PC-3 (cell line): Measurements from ENCODE around the gene SEC14L6. TPM values are rescaled to one million over a fixed set of nuclear protein-coding genes. Genes with fewer than 3 reads are reported as not detected.

Source experiments
- ATAC-seq: fragments of 200-7000 bp; cut with Tn5 transposase; 2 replicates; pipeline ENCODE4 v1.9.1; 2020; ENCODE audit warnings: mild to moderate bottlenecking, moderate library complexity
- BruUV-seq: library from RNA; stranded (reverse); fragments of 400-500 nt; replicated peaks from 2 replicates; lab custom pipeline; 2021; lab: Mats Ljungman, UMichigan
- CTCF ChIA-PET: fragments of 300-600 bp; sonication (Branson Sonifier 250); formaldehyde crosslinking; loops from one replicate; lab custom pipeline; 2022; ENCODE audit warnings: antibody characterized with exemption; lab: Charles Lee
- POLR2A ChIA-PET: fragments of 300-600 bp; sonication (Branson Sonifier 250); formaldehyde crosslinking; loops from one replicate; lab custom pipeline; 2022; ENCODE audit warnings: antibody characterized with exemption; ENCODE audit not compliant: unreplicated experiment; lab: Charles Lee
- DNase-seq: peaks from one replicate; pipeline ENCODE4 v3.0.0-alpha.2; 2015
- H2AFZ ChIP-seq: fragments of 300-600 bp; sonication (generic); 2 replicates; pipeline ENCODE4 v1.6.0; 2016; ENCODE audit warnings: antibody characterized with exemption, low read length
- H3F3A ChIP-seq: fragments of 300-600 bp; sonication (generic); one replicate; pipeline ENCODE4 v1.6.0; 2017; ENCODE audit warnings: antibody characterized with exemption, low read length, control low read depth, mild to moderate bottlenecking; ENCODE audit not compliant: unreplicated experiment
- H3K27ac ChIP-seq: fragments of 300-600 bp; sonication (generic); 2 replicates; pipeline ENCODE4 v1.5.1; 2016; ENCODE audit warnings: mild to moderate bottlenecking, low read length
- H3K27me3 ChIP-seq: fragments of 300-600 bp; sonication (generic); 2 replicates; pipeline ENCODE4 v1.6.1; 2016; ENCODE audit warnings: low read length, mixed read lengths
- H3K36me3 ChIP-seq: fragments of 300-600 bp; sonication (generic); 2 replicates; pipeline ENCODE4 v1.6.1; 2016; ENCODE audit warnings: low read depth, mixed run types, low read length, mixed read lengths
- H3K4me1 ChIP-seq: fragments of 300-600 bp; sonication (generic); 2 replicates; pipeline ENCODE4 v1.5.1; 2016; ENCODE audit warnings: low read length; ENCODE audit not compliant: insufficient read depth
- H3K4me2 ChIP-seq: fragments of 300-600 bp; sonication (generic); 2 replicates; pipeline ENCODE4 v1.6.0; 2016; ENCODE audit warnings: low read length
- H3K4me3 ChIP-seq: fragments of 300-600 bp; sonication (generic); 2 replicates; pipeline ENCODE4 v1.5.1; 2016; ENCODE audit warnings: mild to moderate bottlenecking, low read length, mixed read lengths
- H3K79me2 ChIP-seq: fragments of 300-600 bp; sonication (generic); 2 replicates; pipeline ENCODE4 v1.6.1; 2017; ENCODE audit warnings: low read length, mixed read lengths
- H3K9ac ChIP-seq: fragments of 300-600 bp; sonication (generic); 2 replicates; pipeline ENCODE4 v1.6.0; 2016; ENCODE audit warnings: mild to moderate bottlenecking, low read length
- H3K9me2 ChIP-seq: fragments of 300-600 bp; sonication (generic); replicated peaks from 2 replicates; pipeline ENCODE4 v1.6.1; 2016; ENCODE audit warnings: mixed run types, low read length, mixed read lengths
- H3K9me3 ChIP-seq: fragments of 300-600 bp; sonication (generic); 2 replicates; pipeline ENCODE4 v1.6.1; 2016; ENCODE audit warnings: low read length, mixed read lengths
- H4K20me1 ChIP-seq: fragments of 300-600 bp; sonication (generic); 2 replicates; pipeline ENCODE4 v1.6.1; 2016; ENCODE audit warnings: low read length, mixed read lengths
- EZH2 ChIP-seq: fragments of 300-600 bp; sonication (generic); IDR thresholded peaks from one replicate; pipeline ENCODE4 v1.6.1; 2017; ENCODE audit warnings: antibody characterized with exemption, mild to moderate bottlenecking, low read length; ENCODE audit not compliant: unreplicated experiment
- EZH2phosphoT487 ChIP-seq: fragments of 300-600 bp; sonication (generic); IDR thresholded peaks from 2 replicates; pipeline ENCODE4 v1.6.1; 2018; ENCODE audit warnings: mild to moderate bottlenecking, antibody characterized with exemption, low read length, borderline replicate concordance
- intact Hi-C: fragments of 100-400 bp; cut with micrococcal nuclease; formaldehyde crosslinking; loops from 2 replicates; pipeline ENCODE4 v1.9.0; 2023
- total RNA-seq: library from RNA; depleted of rRNA; stranded (reverse); fragments of >200 nt; gene quantifications from 2 replicates; pipeline ENCODE4 v1.2.3, GENCODE V29; 2014
- TF ChIP-seq, protein P1 (sequence below): fragments of 300-600 bp; sonication (generic); conservative IDR thresholded peaks from 2 replicates; pipeline ENCODE4 v1.5.1; 2017; ENCODE audit warnings: antibody characterized with exemption, low read depth, mild to moderate bottlenecking, low read length

Gene SEC14L6
- total RNA-seq, 1 experiment from 2014 or later: not detected

DNA sequence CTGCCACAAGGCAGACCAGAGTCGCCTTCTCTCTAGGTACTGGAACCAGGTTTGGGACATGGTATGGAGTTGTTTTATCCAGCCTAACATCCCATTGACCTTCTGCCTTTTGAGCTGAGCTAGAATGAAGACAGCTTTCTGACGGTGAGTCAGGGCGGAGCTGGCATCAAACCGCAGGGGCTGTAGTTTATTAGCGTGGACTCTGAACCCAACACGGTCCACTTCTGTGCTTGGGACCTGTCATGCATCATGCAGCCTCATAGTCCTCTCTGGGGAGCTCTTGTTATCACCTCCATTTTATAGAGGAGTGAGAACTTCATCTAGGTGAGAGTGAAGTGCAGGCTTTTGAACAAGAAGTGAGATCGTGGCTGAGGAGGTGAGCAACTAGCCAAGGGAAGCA is 19.6 kb upstream of the SEC14L6 start:
- peak; percentile 22 for DNase-seq
- POLR2A ChIA-PET: no interaction called here
- no peak overlapping the region for H3K4me2 ChIP-seq

GRCh38 chr22:30565341-30565740 is 18.8 kb upstream of the SEC14L6 start:
- no peaks in the 10 kb centered on the region for H4K20me1 ChIP-seq
- H3K4me3 ChIP-seq: no peak overlapping the region
- H3K4me1 ChIP-seq: no peaks in the 10 kb centered on the region
- no peaks in the 10 kb centered on the region for H3K27me3 ChIP-seq
- no peak for ATAC-seq
- CTCF ChIA-PET: interaction anchor here (0.6 kb wide), 1 partner anchor 238 kb away, joined by 4 read pairs; no protein-coding TSS in a partner anchor
- H3K27ac ChIP-seq: no peak overlapping the region
- no peak for DNase-seq
- H3K79me2 ChIP-seq: no peaks in the 10 kb centered on the region
- POLR2A ChIA-PET: no interaction called here
- no peak overlapping the region for H3K4me2 ChIP-seq
- TF ChIP-seq EZH2 (no peak), EZH2phosphoT487 (no peak)
- TF ChIP-seq, protein P1, sequence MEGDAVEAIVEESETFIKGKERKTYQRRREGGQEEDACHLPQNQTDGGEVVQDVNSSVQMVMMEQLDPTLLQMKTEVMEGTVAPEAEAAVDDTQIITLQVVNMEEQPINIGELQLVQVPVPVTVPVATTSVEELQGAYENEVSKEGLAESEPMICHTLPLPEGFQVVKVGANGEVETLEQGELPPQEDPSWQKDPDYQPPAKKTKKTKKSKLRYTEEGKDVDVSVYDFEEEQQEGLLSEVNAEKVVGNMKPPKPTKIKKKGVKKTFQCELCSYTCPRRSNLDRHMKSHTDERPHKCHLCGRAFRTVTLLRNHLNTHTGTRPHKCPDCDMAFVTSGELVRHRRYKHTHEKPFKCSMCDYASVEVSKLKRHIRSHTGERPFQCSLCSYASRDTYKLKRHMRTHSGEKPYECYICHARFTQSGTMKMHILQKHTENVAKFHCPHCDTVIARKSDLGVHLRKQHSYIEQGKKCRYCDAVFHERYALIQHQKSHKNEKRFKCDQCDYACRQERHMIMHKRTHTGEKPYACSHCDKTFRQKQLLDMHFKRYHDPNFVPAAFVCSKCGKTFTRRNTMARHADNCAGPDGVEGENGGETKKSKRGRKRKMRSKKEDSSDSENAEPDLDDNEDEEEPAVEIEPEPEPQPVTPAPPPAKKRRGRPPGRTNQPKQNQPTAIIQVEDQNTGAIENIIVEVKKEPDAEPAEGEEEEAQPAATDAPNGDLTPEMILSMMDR: no peak
- no peaks in the 10 kb centered on the region for H3K9me3 ChIP-seq
- H3K36me3 ChIP-seq: no peaks in the 10 kb centered on the region
- no peaks in the 10 kb centered on the region for H3K9me2 ChIP-seq
- H3F3A ChIP-seq: no peaks in the 10 kb centered on the region
- no peak overlapping the region for H2AFZ ChIP-seq
- no TSS peak for BruUV-seq
- intact Hi-C loops: no loop called here
- no peak overlapping the region for H3K9ac ChIP-seq

More for the DNA sequence above, 19.6 kb upstream of the SEC14L6 start:
- Histone ChIP-seq H3K4me1 (no peaks in the 10 kb centered on the region), H3K36me3 (no peaks in the 10 kb centered on the region), H3K4me3 (no peak overlapping the region), H4K20me1 (no peaks in the 10 kb centered on the region), H3F3A (no peaks in the 10 kb centered on the region), H3K9me3 (no peaks in the 10 kb centered on the region), H3K79me2 (no peaks in the 10 kb centered on the region), H3K9me2 (no peaks in the 10 kb centered on the region), H2AFZ (no peak overlapping the region), H3K27me3 (no peaks in the 10 kb centered on the region), H3K9ac (no peak overlapping the region), H3K27ac (no peak overlapping the region)
- no peak for TF ChIP-seq EZH2
- TF ChIP-seq, protein P1: no peak
- TF ChIP-seq EZH2phosphoT487: no peak
- ATAC-seq: peak; percentile 48
- no TSS peak for BruUV-seq
- CTCF ChIA-PET: no interaction called here
- intact Hi-C loops: no loop called here

DNA sequence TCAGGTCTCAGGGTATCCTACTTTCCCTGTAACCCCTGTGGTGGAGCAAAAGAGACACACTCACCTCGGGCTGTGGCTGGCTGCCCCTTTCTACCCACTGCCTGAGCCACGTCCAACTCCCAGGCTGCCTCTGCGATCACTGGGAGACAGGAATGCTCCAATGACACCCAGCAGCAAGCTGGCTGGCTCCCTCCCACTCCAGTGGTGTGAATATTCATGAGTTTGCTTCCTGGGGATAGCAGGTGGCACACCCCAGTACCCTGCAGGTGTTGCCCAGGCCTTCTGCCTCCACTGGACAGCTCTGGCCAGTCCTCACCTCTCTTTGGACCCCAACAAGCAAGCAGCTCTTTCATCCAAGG is 18.2 kb upstream of the SEC14L6 start:
- ChIA-PET CTCF (interaction anchor here (0.6 kb wide), 1 partner anchor 238 kb away, joined by 4 read pairs; no protein-coding TSS in a partner anchor), POLR2A (no interaction called here)
- no peaks in the 10 kb centered on the region for H3F3A ChIP-seq
- no peaks in the 10 kb centered on the region for H3K9me2 ChIP-seq
- no peaks in the 10 kb centered on the region for H3K9me3 ChIP-seq
- DNase-seq (no peak), ATAC-seq (no peak)
- no peaks in the 10 kb centered on the region for H3K4me1 ChIP-seq
- no peak overlapping the region for H3K4me3 ChIP-seq
- no peaks in the 10 kb centered on the region for H4K20me1 ChIP-seq
- no peaks in the 10 kb centered on the region for H3K36me3 ChIP-seq
- no TSS peak for BruUV-seq
- intact Hi-C loops: no loop called here
- H3K79me2 ChIP-seq: no peaks in the 10 kb centered on the region
- H3K27me3 ChIP-seq: no peaks in the 10 kb centered on the region
- TF ChIP-seq, protein P1: no peak
- no peak for TF ChIP-seq EZH2phosphoT487
- no peak for TF ChIP-seq EZH2
- H3K27ac ChIP-seq: no peak overlapping the region
- H3K9ac ChIP-seq: no peak overlapping the region
- H2AFZ ChIP-seq: no peak overlapping the region
- no peak overlapping the region for H3K4me2 ChIP-seq
